K562 (cell line): ENCODE measurements around the gene GAL3ST2. TPM values are rescaled to one million over a fixed set of nuclear protein-coding genes. Genes with fewer than 3 reads are reported as not detected.

Experiments
- COPS2 ChIP-seq: fragments of 450-650 bp; conservative IDR thresholded peaks from 2 replicates; pipeline ENCODE4 v1.6.1; 2016; ENCODE audit warnings: mild to moderate bottlenecking, moderate library complexity
- HOXB6 ChIP-seq: fragments of 250-450 bp; sonication (Bioruptor Pico); IDR thresholded peaks from 2 replicates; pipeline ENCODE4 v1.5.1; 2022; ENCODE audit warnings: mild to moderate bottlenecking, borderline replicate concordance
- MGA ChIP-seq: fragments of 450-650 bp; IDR thresholded peaks from 2 replicates; pipeline ENCODE4 v1.6.1; 2016; ENCODE audit warnings: mild to moderate bottlenecking, moderate library complexity
- NONO ChIP-seq, 2 experiments: fragments of 200-400 bp in 1 of 2; fragments of 450-650 bp in 1 of 2; formaldehyde crosslinking in 1 of 2; IDR thresholded peaks; 2 replicates each; pipeline ENCODE4 v1.6.1; 2017; ENCODE audit warnings: low read depth in 2 of 2, mild to moderate bottlenecking in 2 of 2, moderate library complexity in 2 of 2, low read length in 1 of 2
- NR2C2 ChIP-seq, 2 experiments: fragments of 200-800 bp in 1 of 2; sonication (Bioruptor generic) in 1 of 2; sonication (generic) in 1 of 2; formaldehyde crosslinking in 1 of 2; IDR thresholded peaks; 2 replicates each; pipeline versions ENCODE4 v1.6.1 to v1.8.0; 2016 to 2022; ENCODE audit warnings: mild to moderate bottlenecking in 1 of 2, missing compliant biosample characterization in 1 of 2, missing genetic modification characterization in 1 of 2, missing genetic modification reagents in 1 of 2
- PCBP2 ChIP-seq: fragments of 200-400 bp; formaldehyde crosslinking; IDR thresholded peaks from 2 replicates; pipeline ENCODE4 v1.6.1; 2018; ENCODE audit warnings: low read length, low read depth, mild to moderate bottlenecking, moderate library complexity; ENCODE audit not compliant: poor library complexity, severe bottlenecking
- RBM22 ChIP-seq: fragments of 200-400 bp; formaldehyde crosslinking; IDR thresholded peaks from 2 replicates; pipeline ENCODE4 v1.6.1; 2018; ENCODE audit warnings: low read length, low read depth; ENCODE audit not compliant: poor library complexity, severe bottlenecking
- SRSF9 ChIP-seq: fragments of 200-400 bp; formaldehyde crosslinking; IDR thresholded peaks from 2 replicates; pipeline ENCODE4 v1.6.1; 2017; ENCODE audit warnings: low read depth, low read length, borderline replicate concordance
- TAF9B ChIP-seq: fragments of 450-650 bp; IDR thresholded peaks from 2 replicates; pipeline ENCODE4 v1.6.1; 2018; ENCODE audit warnings: mild to moderate bottlenecking; ENCODE audit not compliant: partially characterized antibody
- TOE1 ChIP-seq, 2 experiments: fragments of 450-650 bp in 1 of 2; sonication (generic) in 1 of 2; formaldehyde crosslinking in 1 of 2; IDR thresholded peaks; 2 replicates each; pipeline versions ENCODE4 v1.7.1 to v1.8.0; 2016 to 2022; ENCODE audit warnings: borderline replicate concordance in 2 of 2, mild to moderate bottlenecking in 2 of 2, antibody characterized with exemption in 1 of 2, inconsistent platforms in 1 of 2, low read depth in 1 of 2, missing genetic modification reagents in 1 of 2, moderate library complexity in 1 of 2
- USF2 ChIP-seq: sonication (generic); formaldehyde crosslinking; IDR thresholded peaks from 2 replicates; pipeline ENCODE4 v1.5.0; 2020; ENCODE audit warnings: missing genetic modification reagents
- polyA plus RNA-seq, 8 experiments: library from polyadenylated mRNA; depleted of rRNA in 4 of 8; stranded (reverse) in 5 of 8; unstranded in 3 of 8; fragments of >200 nt; fragmentation: Nextera tagmentation in 2 of 8; fragmentation: Illumina TruSeq in 1 of 8; extraction: Ambion mirVana in 2 of 8; extraction: Trizol in 1 of 8; gene quantifications; 2 replicates each; pipeline versions ENCODE4 v1.2.1 to v1.2.3, GENCODE V29; 2011 to 2014; ENCODE audit warnings: inconsistent platforms in 1 of 8, missing spikeins in 1 of 8
- total RNA-seq, 7 experiments: library from RNA; depleted of rRNA in 6 of 7; stranded (reverse); fragments of >200 nt in 6 of 7; fragmentation: Illumina TruSeq in 2 of 7; extraction: Trizol in 2 of 7; gene quantifications; 2 replicates each; pipeline versions ENCODE4 v1.2.1 to v1.2.3, GENCODE V29; 2011 to 2021; ENCODE audit warnings: low replicate concordance in 1 of 7
- TF ChIP-seq, protein P1 (sequence below), 3 experiments: fragments of 200-800 bp in 1 of 3; sonication (Bioruptor generic) in 1 of 3; sonication (generic) in 1 of 3; formaldehyde crosslinking in 1 of 3; IDR thresholded peaks; 2 replicates each; pipeline versions ENCODE4 v1.6.1 to v1.8.0; 2016 to 2022; ENCODE audit warnings: mild to moderate bottlenecking in 2 of 3, missing compliant biosample characterization in 2 of 3, missing genetic modification characterization in 2 of 3, missing genetic modification reagents in 1 of 3

GAL3ST2 gene
- total and polyA plus RNA-seq, 9 of the 15 experiments (the other 6 are each of a cell fraction or from before 2014, with no cell fraction given): 0.42 TPM; not detected in 8

DNA sequence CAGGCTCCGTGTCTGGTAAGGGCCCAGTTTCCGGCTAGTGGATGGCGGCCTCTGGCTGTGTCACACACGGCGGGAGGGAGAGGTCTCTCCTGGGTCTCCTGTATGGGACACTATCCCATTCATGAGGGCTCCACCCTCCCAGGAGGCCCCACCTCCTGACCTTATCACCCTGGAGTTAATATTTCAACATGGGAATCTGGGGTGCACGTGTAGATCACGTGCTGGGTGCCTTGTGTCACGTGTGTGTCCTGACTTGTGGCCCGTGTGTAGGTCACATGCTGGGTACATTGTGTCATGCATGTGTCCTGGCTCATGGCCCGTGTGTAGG, 42.3 kb downstream of the GAL3ST2 start (continued):
- TF ChIP-seq HOXB6 (CRISPR knock-in tag) (no peak), USF2 (CRISPR knock-in tag) (peak; percentile 68), SRSF9 (no peak), TOE1 (IDR thresholded peaks at IDR 0.05; ENCODE audit: borderline replicate concordance) (peak; percentile 26; the same call in 1 of the 2 replicates), TOE1 (CRISPR knock-in tag; IDR thresholded peaks at IDR 0.05; ENCODE audit: borderline replicate concordance, low read depth) (no peak), NONO (IDR thresholded peaks at IDR 0.05; ENCODE audit: low read depth in 2 of 2, low read length in 1 of 2) (no peak), TAF9B (no peak), NR2C2 (CRISPR knock-in tag; IDR thresholded peaks at IDR 0.05) (no peak), NR2C2 (tag; IDR thresholded peaks at IDR 0.05) (no peak), MGA (peak; percentile 56), COPS2 (no peak), PCBP2 (no peak), RBM22 (no peak)
- TF ChIP-seq, protein P1, sequence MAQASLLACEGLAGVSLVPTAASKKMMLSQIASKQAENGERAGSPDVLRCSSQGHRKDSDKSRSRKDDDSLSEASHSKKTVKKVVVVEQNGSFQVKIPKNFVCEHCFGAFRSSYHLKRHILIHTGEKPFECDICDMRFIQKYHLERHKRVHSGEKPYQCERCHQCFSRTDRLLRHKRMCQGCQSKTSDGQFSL (CRISPR knock-in tag; IDR thresholded peaks at IDR 0.05): no peak
- TF ChIP-seq, protein P1 (tag; IDR thresholded peaks at IDR 0.05): no peak
